H1 (cell line): ENCODE results near the gene USH2A. TPM values are rescaled to one million over a fixed set of nuclear protein-coding genes. Genes with fewer than 3 reads are reported as not detected.

ENCODE experiments used
- CTCF ChIA-PET: fragments of 300-600 bp; sonication (Branson Sonifier 250); formaldehyde crosslinking; loops from one replicate; lab custom pipeline; 2021; ENCODE audit not compliant: partially characterized antibody; lab: Charles Lee
- POLR2A ChIA-PET: fragments of 300-600 bp; sonication (Branson Sonifier 250); formaldehyde crosslinking; loops from one replicate; lab custom pipeline; 2021; ENCODE audit warnings: inconsistent platforms; ENCODE audit not compliant: partially characterized antibody; lab: Charles Lee
- DNase-seq, 2 experiments: peaks; one replicate each; pipeline versions ENCODE4 v3.0.0 to v3.0.0-alpha.2; 2010 to 2022; ENCODE audit warnings: low spot score in 2 of 2, low read depth in 1 of 2, mixed read lengths in 1 of 2
- FAIRE-seq: peaks from 2 replicates; lab custom pipeline; 2011; peaks lifted over from hg19 to GRCh38; lab: Jason Lieb, UNC
- H2AFZ ChIP-seq: 2 replicates; pipeline ENCODE4 v1.8.1; 2012; ENCODE audit warnings: low read length, inconsistent platforms
- H2AK5ac ChIP-seq: 2 replicates; pipeline ENCODE4 v1.6.1; 2013; ENCODE audit warnings: low read depth, low read length
- H2BK120ac ChIP-seq: replicated peaks from 2 replicates; pipeline ENCODE3; 2013; ENCODE audit warnings: low read depth, low read length, inconsistent platforms
- H2BK12ac ChIP-seq: 2 replicates; pipeline ENCODE4 v1.6.1; 2013; ENCODE audit warnings: low read depth, low read length
- H2BK15ac ChIP-seq: 2 replicates; pipeline ENCODE4 v1.6.1; 2013; ENCODE audit warnings: low read length
- H2BK20ac ChIP-seq: 2 replicates; pipeline ENCODE4 v1.6.1; 2013; ENCODE audit warnings: low read length
- H2BK5ac ChIP-seq: 2 replicates; pipeline ENCODE4 v1.6.1; 2013; ENCODE audit warnings: low read depth, low read length
- H3K14ac ChIP-seq: 2 replicates; pipeline ENCODE4 v1.6.1; 2013; ENCODE audit warnings: inconsistent platforms; ENCODE audit not compliant: insufficient read length
- H3K18ac ChIP-seq: 2 replicates; pipeline ENCODE4 v1.6.1; 2013; ENCODE audit warnings: low read length; ENCODE audit errors: extremely low read depth
- H3K23ac ChIP-seq: 2 replicates; pipeline ENCODE4 v1.6.1; 2013; ENCODE audit warnings: inconsistent platforms; ENCODE audit not compliant: insufficient read length
- H3K23me2 ChIP-seq: 2 replicates; pipeline ENCODE4 v1.6.1; 2013; ENCODE audit warnings: low read depth, low read length
- H3K27ac ChIP-seq: 2 replicates; pipeline ENCODE4 v1.6.1; 2011; ENCODE audit warnings: low read depth, low read length, inconsistent platforms
- H3K27me3 ChIP-seq, 4 experiments: replicated peaks in 1 of 4; 1 replicate in 1 of 4; 2 replicates in 3 of 4; pipeline versions ENCODE4 v1.6.1 to v1.8.1; 2011 to 2013; ENCODE audit warnings: low read length in 3 of 4, mild to moderate bottlenecking in 3 of 4, inconsistent platforms in 2 of 4, mixed read lengths in 2 of 4, moderate library complexity in 1 of 4; ENCODE audit not compliant: control insufficient read depth in 3 of 4, insufficient read depth in 3 of 4; ENCODE audit errors: extremely low read depth in 1 of 4
- H3K36me3 ChIP-seq, 4 experiments: 2 replicates each; pipeline versions ENCODE4 v1.6.1 to v1.8.1; 2011 to 2013; ENCODE audit warnings: mild to moderate bottlenecking in 4 of 4, low read length in 3 of 4, moderate library complexity in 2 of 4, control low read depth in 1 of 4, inconsistent platforms in 1 of 4; ENCODE audit not compliant: insufficient read depth in 4 of 4, control insufficient read depth in 2 of 4
- H3K4ac ChIP-seq: replicated peaks from 2 replicates; pipeline ENCODE3; 2013; ENCODE audit warnings: low read length, low read depth, mixed read lengths, inconsistent platforms; ENCODE audit not compliant: insufficient read length
- H3K4me1 ChIP-seq, 4 experiments: replicated peaks in 1 of 4; 1 replicate in 1 of 4; 2 replicates in 3 of 4; pipeline versions ENCODE4 v1.6.1 to v1.8.1; 2011 to 2013; ENCODE audit warnings: low read length in 3 of 4, inconsistent platforms in 2 of 4, mixed read lengths in 1 of 4; ENCODE audit not compliant: insufficient read depth in 4 of 4, control insufficient read depth in 3 of 4
- H3K4me2 ChIP-seq, 2 experiments: 2 replicates each; pipeline versions ENCODE4 v1.6.1 to v1.8.1; 2011 to 2013; ENCODE audit warnings: low read depth in 2 of 2, low read length in 2 of 2, control low read depth in 1 of 2, inconsistent platforms in 1 of 2, mild to moderate bottlenecking in 1 of 2; ENCODE audit not compliant: insufficient read depth in 1 of 2
- H3K4me3 ChIP-seq, 4 experiments: fragments of 200-600, 300-600 bp in 1 of 4; sonication (generic), shearing (Covaris generic), sonication (Bioruptor Twin) in 1 of 4; 2 replicates each; pipeline versions ENCODE4 v1.5.1 to v1.8.1; 2011 to 2016; ENCODE audit warnings: low read length in 4 of 4, low read depth in 3 of 4, control low read depth in 2 of 4, inconsistent platforms in 2 of 4, mild to moderate bottlenecking in 2 of 4, mixed read lengths in 1 of 4, moderate library complexity in 1 of 4; ENCODE audit not compliant: insufficient read depth in 2 of 4; ENCODE audit errors: extremely low read depth in 1 of 4
- H3K56ac ChIP-seq: replicated peaks from 2 replicates; pipeline ENCODE3; 2013; ENCODE audit warnings: low read depth, mild to moderate bottlenecking, mixed read lengths, low read length, inconsistent platforms; ENCODE audit not compliant: insufficient read length
- H3K79me1 ChIP-seq: 2 replicates; pipeline ENCODE4 v1.6.1; 2013; ENCODE audit warnings: low read depth, low read length, control low read depth
- H3K79me2 ChIP-seq, 2 experiments: 2 replicates each; pipeline versions ENCODE4 v1.6.1 to v1.8.1; 2012 to 2013; ENCODE audit warnings: low read length in 2 of 2, mild to moderate bottlenecking in 2 of 2, inconsistent platforms in 1 of 2; ENCODE audit not compliant: insufficient read depth in 2 of 2, control insufficient read depth in 1 of 2
- H3K9ac ChIP-seq, 4 experiments: replicated peaks in 1 of 4; 1 replicate in 1 of 4; 2 replicates in 3 of 4; pipeline versions ENCODE4 v1.6.1 to v1.8.1; 2011 to 2013; ENCODE audit warnings: low read depth in 3 of 4, low read length in 3 of 4, control low read depth in 2 of 4, mild to moderate bottlenecking in 2 of 4, moderate library complexity in 2 of 4, inconsistent platforms in 1 of 4; ENCODE audit errors: extremely low read depth in 1 of 4
- H3K9me3 ChIP-seq, 2 experiments: 2 replicates each; pipeline versions ENCODE4 v1.6.1 to v1.8.1; 2012 to 2013; ENCODE audit warnings: mild to moderate bottlenecking in 2 of 2, moderate library complexity in 2 of 2, control low read depth in 1 of 2, inconsistent platforms in 1 of 2, low read depth in 1 of 2, low read length in 1 of 2, mixed read lengths in 1 of 2; ENCODE audit not compliant: insufficient read depth in 2 of 2
- H4K20me1 ChIP-seq, 2 experiments: replicated peaks in 1 of 2; 2 replicates each; pipeline versions ENCODE3 to v1.8.1; 2011 to 2013; ENCODE audit warnings: inconsistent platforms in 2 of 2, low read length in 2 of 2, mild to moderate bottlenecking in 1 of 2; ENCODE audit not compliant: insufficient read depth in 2 of 2, control insufficient read depth in 1 of 2
- H4K5ac ChIP-seq: 2 replicates; pipeline ENCODE4 v1.6.1; 2013; ENCODE audit warnings: low read length, low read depth, mixed read lengths, inconsistent platforms; ENCODE audit not compliant: insufficient read length
- H4K8ac ChIP-seq: 2 replicates; pipeline ENCODE4 v1.8.0; 2013; ENCODE audit warnings: mild to moderate bottlenecking, moderate library complexity, low read length, inconsistent platforms; ENCODE audit not compliant: insufficient read depth; ENCODE audit errors: extremely low read depth
- H4K91ac ChIP-seq: replicated peaks from 2 replicates; pipeline ENCODE3; 2013; ENCODE audit warnings: low read length, mixed read lengths, inconsistent platforms; ENCODE audit not compliant: insufficient read length
- BACH1 ChIP-seq: IDR thresholded peaks from 2 replicates; pipeline ENCODE4 v1.6.1; 2012; ENCODE audit warnings: low read length, improper control_type of control experiment
- CBX5 ChIP-seq: fragments of 300-800, 300-1000 bp; sonication (generic); IDR thresholded peaks from 2 replicates; pipeline ENCODE4 v1.7.1; 2016; ENCODE audit warnings: antibody characterized with exemption, low read length, low read depth
- CBX8 ChIP-seq: fragments of 300-800, 300-1000 bp; sonication (generic); IDR thresholded peaks from 2 replicates; pipeline ENCODE4 v1.7.1; 2016; ENCODE audit warnings: low read depth, low read length, borderline replicate concordance
- CHD1 ChIP-seq: IDR thresholded peaks from 2 replicates; pipeline ENCODE4 v1.6.1; 2012; ENCODE audit warnings: low read depth, low read length, improper control_type of control experiment
- FOSL1 ChIP-seq: IDR thresholded peaks from 2 replicates; pipeline ENCODE4 v1.6.1; 2011; ENCODE audit warnings: mild to moderate bottlenecking, low read depth, low read length, moderate library complexity; ENCODE audit not compliant: insufficient read depth
- HDAC2 ChIP-seq, 2 experiments: fragments of 300-600 bp in 1 of 2; sonication (generic) in 1 of 2; IDR thresholded peaks; 2 replicates each; pipeline ENCODE4 v1.6.1; 2011 to 2012; ENCODE audit warnings: low read depth in 2 of 2, low read length in 2 of 2, mild to moderate bottlenecking in 2 of 2, moderate library complexity in 2 of 2, borderline replicate concordance in 1 of 2, inconsistent platforms in 1 of 2
- MAFK ChIP-seq: IDR thresholded peaks from 2 replicates; pipeline ENCODE4 v1.6.1; 2012; ENCODE audit warnings: low read depth, mild to moderate bottlenecking, improper control_type of control experiment, low read length
- NRF1 ChIP-seq: IDR thresholded peaks from 2 replicates; pipeline ENCODE4 v1.6.1; 2011; ENCODE audit warnings: mild to moderate bottlenecking, low read depth, low read length, improper control_type of control experiment
- PHF8 ChIP-seq: fragments of 200-600 bp; sonication (generic); conservative IDR thresholded peaks from 2 replicates; pipeline ENCODE4 v1.7.1; 2012; ENCODE audit warnings: low read depth, mild to moderate bottlenecking, inconsistent platforms, low read length, moderate library complexity
- RNF2 ChIP-seq: fragments of 200-900, 300-1000 bp; sonication (generic); IDR thresholded peaks from 2 replicates; pipeline ENCODE4 v1.7.1; 2016; ENCODE audit warnings: borderline replicate concordance, low read depth, mild to moderate bottlenecking, antibody characterized with exemption, low read length; ENCODE audit not compliant: poor library complexity, severe bottlenecking; ENCODE audit errors: missing control alignments
- RXRA ChIP-seq: IDR thresholded peaks from 2 replicates; pipeline ENCODE4 v1.6.1; 2011; ENCODE audit warnings: low read depth, mild to moderate bottlenecking, low read length, moderate library complexity; ENCODE audit not compliant: insufficient read depth
- YY1 ChIP-seq: IDR thresholded peaks from 2 replicates; pipeline ENCODE4 v1.6.1; 2011; ENCODE audit warnings: low read depth, mild to moderate bottlenecking, low read length
- WGBS, 2 experiments: shearing (Covaris generic) in 1 of 2; methylation state at CpG; one replicate each; pipeline versions ENCODE4 v1.1.6 to v1.1.7; 2013 to 2015; ENCODE audit warnings: low lambda C conversion rate in 2 of 2, mixed read lengths in 2 of 2, inconsistent platforms in 1 of 2, low coverage in 1 of 2, missing lambda C conversion rate in 1 of 2; ENCODE audit not compliant: insufficient replicate concordance in 2 of 2, insufficient coverage in 1 of 2, insufficient read length in 1 of 2; ENCODE audit errors: extremely low coverage in 1 of 2, missing lambda C conversion rate in 1 of 2; 5-methylcytosine and 5-hydroxymethylcytosine counted together
- polyA plus RNA-seq, 7 experiments: library from polyadenylated mRNA; depleted of rRNA in 3 of 7; stranded (reverse) in 5 of 7; unstranded in 2 of 7; fragments of >200 nt in 5 of 7; fragments of 200-250 nt in 2 of 7; gene quantifications; 1 replicate in 5 of 7; 2 replicates in 1 of 7; 4 replicates in 1 of 7; pipeline versions ENCODE4 v1.2.1 to v1.2.3, GENCODE V29; 2011 to 2013; ENCODE audit warnings: missing spikeins in 2 of 7, mixed read lengths in 2 of 7
- total RNA-seq: library from RNA; stranded (reverse); fragmentation: NEBNext Ultra II Directional; extraction: Animal tissue kit (Norgen Biotek cat#: 25700); gene quantifications from 2 replicates; pipeline ENCODE4 v1.2.1, GENCODE V29; 2021
- TF ChIP-seq, protein P1 (sequence below): IDR thresholded peaks from 2 replicates; pipeline ENCODE4 v1.6.1; 2011; ENCODE audit warnings: low read length, improper control_type of control experiment

USH2A gene
- total and polyA plus RNA-seq, 2 of the 8 experiments (the other 6 are each of a cell fraction or from before 2014, with no cell fraction given): 0.02 to 0.17 TPM

DNA sequence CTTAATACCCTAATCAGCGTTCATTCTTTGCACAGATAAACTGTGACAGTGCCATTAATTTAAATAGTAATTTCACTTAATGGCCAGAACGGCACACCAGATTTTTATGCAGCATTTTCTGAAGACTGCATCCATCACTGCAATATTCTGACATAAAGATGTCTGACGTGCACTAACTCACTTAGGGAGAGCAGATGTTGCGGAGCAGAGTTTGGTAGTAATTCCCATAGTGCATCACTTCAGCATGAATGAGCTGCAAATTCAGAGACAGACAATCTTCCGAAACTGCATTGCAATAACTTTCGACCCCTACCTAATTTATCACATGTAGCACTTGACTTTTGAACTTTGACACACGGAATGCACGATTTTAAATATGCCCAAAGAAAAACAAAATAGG lies 630.8 kb downstream of the USH2A start:
- Histone ChIP-seq H2BK5ac (no peak overlapping the region), H2BK12ac (no peak overlapping the region), H3K4me2 (no peak overlapping the region), H3K27ac (no peak overlapping the region), H2AK5ac (no peak overlapping the region), H2BK15ac (no peak overlapping the region), H3K23me2 (no peaks in the 10 kb centered on the region), H3K18ac (no peak overlapping the region), H3K14ac (no peak overlapping the region), H4K8ac (no peak overlapping the region), H4K5ac (no peak overlapping the region), H3K9ac (no peak overlapping the region), H3K27me3 (no peaks in the 10 kb centered on the region), H2AFZ (no peak overlapping the region), H3K23ac (no peak overlapping the region), H3K9me3 (no peaks in the 10 kb centered on the region), H3K4me1 (no peaks in the 10 kb centered on the region), H3K4me3 (no peak overlapping the region), H4K91ac (no peak overlapping the region), H2BK120ac (no peak overlapping the region), H3K79me2 (no peaks in the 10 kb centered on the region), H3K56ac (no peak overlapping the region), H3K79me1 (no peaks in the 10 kb centered on the region), H3K4ac (no peak overlapping the region), H3K36me3 (no peaks in the 10 kb centered on the region), H4K20me1 (no peaks in the 10 kb centered on the region), H2BK20ac (no peak overlapping the region)
- FAIRE-seq (no peak), DNase-seq (no peak)
- CTCF ChIA-PET: interaction anchor here (0.8 to 1.4 kb wide), 3 partner anchors 82 to 930 kb away, joined by 3 to 5 read pairs (median 3); no protein-coding TSS in a partner anchor
- WGBS, 2 experiments: 87% methylated on average over 8 of the region's 8 CpGs; no CpG with 5 or more reads in 1 of the 2 experiments
- POLR2A ChIA-PET: no interaction called here
- no peak for TF ChIP-seq NRF1
- no peak for TF ChIP-seq CBX8
- no peak for TF ChIP-seq YY1
- TF ChIP-seq BACH1: no peak
- TF ChIP-seq PHF8: no peak
- TF ChIP-seq, protein P1, sequence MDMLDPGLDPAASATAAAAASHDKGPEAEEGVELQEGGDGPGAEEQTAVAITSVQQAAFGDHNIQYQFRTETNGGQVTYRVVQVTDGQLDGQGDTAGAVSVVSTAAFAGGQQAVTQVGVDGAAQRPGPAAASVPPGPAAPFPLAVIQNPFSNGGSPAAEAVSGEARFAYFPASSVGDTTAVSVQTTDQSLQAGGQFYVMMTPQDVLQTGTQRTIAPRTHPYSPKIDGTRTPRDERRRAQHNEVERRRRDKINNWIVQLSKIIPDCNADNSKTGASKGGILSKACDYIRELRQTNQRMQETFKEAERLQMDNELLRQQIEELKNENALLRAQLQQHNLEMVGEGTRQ: no peak
- no peak for TF ChIP-seq RNF2
- TF ChIP-seq MAFK: no peak
- TF ChIP-seq FOSL1: no peak
- no peak for TF ChIP-seq CBX5
- TF ChIP-seq CHD1: no peak
- no peak for TF ChIP-seq RXRA
- TF ChIP-seq HDAC2 (IDR thresholded peaks at IDR 0.05; ENCODE audit: borderline replicate concordance in 1 of 2, low read depth in 2 of 2, low read length in 2 of 2): no peak
